CD14-positive monocyte (primary cell): Measurements from ENCODE around the gene ADAMTSL3. TPM values are rescaled to one million over a fixed set of nuclear protein-coding genes. Genes with fewer than 3 reads are reported as not detected.

ENCODE experiments used
- DNase-seq, 3 donors: peaks; one replicate each; pipeline ENCODE4 v3.0.0-alpha.2; 2011 to 2022
- H2AFZ ChIP-seq: 2 replicates; pipeline ENCODE4 v1.6.0; 2012; ENCODE audit warnings: mild to moderate bottlenecking, low read depth, low read length, inconsistent platforms; ENCODE audit not compliant: insufficient read depth, poor library complexity, severe bottlenecking
- H3K27ac ChIP-seq, 2 donors: 1 replicate in 1 of 2; 2 replicates in 1 of 2; pipeline ENCODE4 v1.5.1; 2012 to 2013; ENCODE audit warnings: low read length in 2 of 2, control low read depth in 1 of 2, inconsistent platforms in 1 of 2, low read depth in 1 of 2, mild to moderate bottlenecking in 1 of 2
- H3K27me3 ChIP-seq, 2 donors: one replicate each; pipeline versions ENCODE4 v1.6.0 to v1.6.1; 2011 to 2013; ENCODE audit warnings: low read length in 2 of 2; ENCODE audit not compliant: control insufficient read depth in 2 of 2, insufficient read depth in 2 of 2
- H3K36me3 ChIP-seq, 2 donors: replicated peaks in 1 of 2; 1 replicate in 1 of 2; 2 replicates in 1 of 2; pipeline versions ENCODE4 v1.5.1 to v1.6.1; 2012 to 2013; ENCODE audit warnings: low read length in 2 of 2, control low read depth in 1 of 2, inconsistent platforms in 1 of 2, mild to moderate bottlenecking in 1 of 2; ENCODE audit not compliant: insufficient read depth in 2 of 2, control insufficient read depth in 1 of 2
- H3K4me1 ChIP-seq, 2 donors: 1 replicate in 1 of 2; 2 replicates in 1 of 2; pipeline versions ENCODE4 v1.5.1 to v1.6.1; 2012 to 2013; ENCODE audit warnings: low read length in 2 of 2, control low read depth in 1 of 2, inconsistent platforms in 1 of 2, mild to moderate bottlenecking in 1 of 2, moderate library complexity in 1 of 2; ENCODE audit not compliant: insufficient read depth in 2 of 2, control insufficient read depth in 1 of 2
- H3K4me2 ChIP-seq: replicated peaks from 2 replicates; pipeline ENCODE3; 2012; ENCODE audit warnings: low read length, moderate library complexity, mild to moderate bottlenecking; ENCODE audit not compliant: poor library complexity, severe bottlenecking; ENCODE audit errors: extremely low read depth
- H3K4me3 ChIP-seq, 3 experiments: fragments of 200-600 bp in 1 of 3; sonication (generic) in 1 of 3; replicated peaks in 1 of 3; 1 replicate in 2 of 3; 2 replicates in 1 of 3; pipeline ENCODE4 v1.5.1; 2011 to 2013; ENCODE audit warnings: low read length in 3 of 3, mild to moderate bottlenecking in 3 of 3, control low read depth in 2 of 3, low read depth in 2 of 3, inconsistent platforms in 1 of 3, moderate library complexity in 1 of 3
- H3K79me2 ChIP-seq: 2 replicates; pipeline ENCODE4 v1.6.0; 2012; ENCODE audit warnings: mild to moderate bottlenecking, control low read depth, inconsistent platforms, low read length, moderate library complexity; ENCODE audit not compliant: insufficient read depth
- H3K9ac ChIP-seq: 2 replicates; pipeline ENCODE4 v1.6.0; 2017; ENCODE audit warnings: low read length, mild to moderate bottlenecking; ENCODE audit not compliant: insufficient read depth, poor library complexity, severe bottlenecking
- H3K9me3 ChIP-seq, 2 donors: replicated peaks in 1 of 2; 1 replicate in 1 of 2; 2 replicates in 1 of 2; pipeline versions ENCODE4 v1.5.1 to v1.6.1; 2012 to 2013; ENCODE audit warnings: low read length in 2 of 2, control low read depth in 1 of 2; ENCODE audit not compliant: control insufficient read depth in 1 of 2, insufficient read depth in 1 of 2
- H4K20me1 ChIP-seq: 2 replicates; pipeline ENCODE4 v1.6.0; 2012; ENCODE audit warnings: mild to moderate bottlenecking, low read length, control low read depth, moderate library complexity; ENCODE audit not compliant: insufficient read depth
- H3K27ac Mint-ChIP-seq, 7 donors: one replicate each; pipeline ENCODE4 v1.8.0; 2020; ENCODE audit warnings: mild to moderate bottlenecking in 7 of 7, mixed read lengths in 7 of 7, moderate library complexity in 6 of 7, inconsistent platforms in 2 of 7
- H3K27me3 Mint-ChIP-seq, 3 donors: one replicate each; pipeline ENCODE4 v1.8.0; 2021 to 2022; ENCODE audit warnings: low read depth in 3 of 3, mild to moderate bottlenecking in 3 of 3, mixed read lengths in 3 of 3, moderate library complexity in 3 of 3, inconsistent platforms in 1 of 3
- H3K36me3 Mint-ChIP-seq, 2 donors: one replicate each; pipeline ENCODE4 v1.8.0; 2020; ENCODE audit warnings: mixed read lengths in 2 of 2, inconsistent platforms in 1 of 2, mild to moderate bottlenecking in 1 of 2
- H3K4me1 Mint-ChIP-seq: one replicate; pipeline ENCODE4 v1.8.0; 2020; ENCODE audit warnings: mild to moderate bottlenecking, mixed read lengths
- H3K4me3 Mint-ChIP-seq, 2 donors: one replicate each; pipeline ENCODE4 v1.8.0; 2020; ENCODE audit warnings: mild to moderate bottlenecking in 2 of 2, mixed read lengths in 2 of 2, moderate library complexity in 1 of 2
- H3K9me3 Mint-ChIP-seq, 7 donors: one replicate each; pipeline ENCODE4 v1.8.0; 2020 to 2022; ENCODE audit warnings: mixed read lengths in 7 of 7, mild to moderate bottlenecking in 6 of 7, moderate library complexity in 6 of 7, inconsistent platforms in 2 of 7
- WGBS: methylation state at CpG from one replicate; pipeline ENCODE4 v1.1.5; 2013; ENCODE audit warnings: missing lambda C conversion rate; ENCODE audit not compliant: insufficient coverage; 5-methylcytosine and 5-hydroxymethylcytosine counted together
- intact Hi-C, 2 donors: fragments of 100-400 bp; cut with micrococcal nuclease; formaldehyde crosslinking; loops; one replicate each; pipeline versions ENCODE4 v1.15.0 to v1.15.1; 2023
- polyA plus RNA-seq, 3 donors: library from polyadenylated mRNA; depleted of rRNA in 1 of 3; unstranded in 2 of 3; stranded (reverse) in 1 of 3; fragments of 300-500 nt in 2 of 3; fragments of >200 nt in 1 of 3; fragmentation: Illumina TruSeq in 2 of 3; gene quantifications; 1 replicate in 2 of 3; 2 replicates in 1 of 3; pipeline ENCODE4 v1.2.3, GENCODE V29; 2012 to 2021
- TF ChIP-seq, protein P1 (sequence below): fragments of 200-600 bp; IDR thresholded peaks from one replicate; pipeline ENCODE4 v1.8.0; 2022; ENCODE audit warnings: antibody characterized with exemption, mild to moderate bottlenecking

ADAMTSL3 gene
- polyA plus RNA-seq, 3 donors = not detected

GRCh38 chr15:84023636-84024035 is 369.7 kb downstream of the ADAMTSL3 start:
- H4K20me1 ChIP-seq = no peaks in the 10 kb centered on the region
- H3K79me2 ChIP-seq = no peaks in the 10 kb centered on the region
- H3K27ac Mint-ChIP-seq = no peak overlapping the region
- no peaks in the 10 kb centered on the region for H3K36me3 Mint-ChIP-seq
- H3K27ac ChIP-seq = no peak overlapping the region
- H3K9me3 ChIP-seq = no peaks in the 10 kb centered on the region
- no peak overlapping the region for H3K9ac ChIP-seq
- no peak for DNase-seq
- no peak overlapping the region for H3K4me3 ChIP-seq
- TF ChIP-seq, protein P1, sequence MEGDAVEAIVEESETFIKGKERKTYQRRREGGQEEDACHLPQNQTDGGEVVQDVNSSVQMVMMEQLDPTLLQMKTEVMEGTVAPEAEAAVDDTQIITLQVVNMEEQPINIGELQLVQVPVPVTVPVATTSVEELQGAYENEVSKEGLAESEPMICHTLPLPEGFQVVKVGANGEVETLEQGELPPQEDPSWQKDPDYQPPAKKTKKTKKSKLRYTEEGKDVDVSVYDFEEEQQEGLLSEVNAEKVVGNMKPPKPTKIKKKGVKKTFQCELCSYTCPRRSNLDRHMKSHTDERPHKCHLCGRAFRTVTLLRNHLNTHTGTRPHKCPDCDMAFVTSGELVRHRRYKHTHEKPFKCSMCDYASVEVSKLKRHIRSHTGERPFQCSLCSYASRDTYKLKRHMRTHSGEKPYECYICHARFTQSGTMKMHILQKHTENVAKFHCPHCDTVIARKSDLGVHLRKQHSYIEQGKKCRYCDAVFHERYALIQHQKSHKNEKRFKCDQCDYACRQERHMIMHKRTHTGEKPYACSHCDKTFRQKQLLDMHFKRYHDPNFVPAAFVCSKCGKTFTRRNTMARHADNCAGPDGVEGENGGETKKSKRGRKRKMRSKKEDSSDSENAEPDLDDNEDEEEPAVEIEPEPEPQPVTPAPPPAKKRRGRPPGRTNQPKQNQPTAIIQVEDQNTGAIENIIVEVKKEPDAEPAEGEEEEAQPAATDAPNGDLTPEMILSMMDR = peak; percentile 33
- H3K27me3 Mint-ChIP-seq = peaks cover 2 to 7% (median 4%) of the 10 kb centered on the region in 3 donors
- no peaks in the 10 kb centered on the region for H3K36me3 ChIP-seq
- H3K4me2 ChIP-seq = no peak overlapping the region
- no peaks in the 10 kb centered on the region for H3K4me1 ChIP-seq
- H3K4me3 Mint-ChIP-seq = no peak overlapping the region
- peaks cover 0 to 5% of the 10 kb centered on the region in 2 donors for H3K27me3 ChIP-seq
- H3K9me3 Mint-ChIP-seq = peaks cover 0 to 7% (median 3%) of the 10 kb centered on the region in 7 donors
- 97% methylated on average over 6 of the region's 11 CpGs for WGBS
- no peak overlapping the region for H2AFZ ChIP-seq
- intact Hi-C loops = no loop called here
- no peaks in the 10 kb centered on the region for H3K4me1 Mint-ChIP-seq

DNA sequence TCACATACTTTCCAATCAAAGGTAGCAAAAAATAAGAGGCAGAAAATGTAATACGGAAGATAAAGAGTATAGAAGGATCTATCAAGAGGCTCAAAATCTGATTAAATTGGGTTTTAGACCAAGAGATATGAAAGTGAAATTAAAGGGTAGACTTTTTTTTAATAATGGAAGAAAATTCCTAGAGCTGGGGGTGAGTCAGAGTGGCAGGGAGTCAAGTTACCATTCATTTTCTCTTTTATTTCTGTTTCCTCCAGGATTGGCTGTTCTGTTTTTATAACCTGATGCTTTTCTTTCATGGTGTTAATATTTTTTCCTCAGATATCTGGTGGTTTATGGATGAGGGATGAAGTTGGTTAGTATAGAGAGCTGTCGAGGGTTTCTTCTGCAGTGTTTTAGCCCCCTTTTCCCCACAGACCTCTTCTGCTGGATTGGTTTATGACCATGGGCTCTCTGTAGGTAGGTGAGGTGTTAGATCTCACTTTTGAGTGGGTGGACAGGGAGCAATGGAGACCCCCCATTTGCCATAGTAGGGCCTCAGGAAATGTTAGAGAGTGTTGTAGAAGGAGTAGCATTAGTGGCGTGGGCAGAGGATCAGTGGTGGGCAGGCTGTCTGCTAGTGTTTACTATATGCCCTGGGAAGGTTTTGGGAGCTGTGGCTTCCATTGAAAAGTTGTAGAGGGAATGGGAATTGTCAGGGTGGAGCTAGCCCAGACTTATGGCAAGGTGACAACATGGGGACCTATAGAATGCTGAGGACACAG is 380.1 kb downstream of the ADAMTSL3 start:
- Histone ChIP-seq H3K4me1 (no peaks in the 10 kb centered on the region), H3K4me2 (no peak overlapping the region), H3K27ac (no peak overlapping the region), H4K20me1 (no peaks in the 10 kb centered on the region), H3K79me2 (no peaks in the 10 kb centered on the region), H3K36me3 (no peaks in the 10 kb centered on the region), H3K9ac (no peak overlapping the region), H2AFZ (no peak overlapping the region), H3K27me3 (no peaks in the 10 kb centered on the region), H3K4me3 (no peak overlapping the region), H3K9me3 (peaks cover 0 to 4% of the 10 kb centered on the region in 2 donors)
- Mint-ChIP-seq H3K9me3 (peaks cover 0 to 4% (median 0%) of the 10 kb centered on the region in 7 donors), H3K4me3 (no peak overlapping the region), H3K27ac (no peak overlapping the region), H3K27me3 (peaks cover 1 to 9% (median 6%) of the 10 kb centered on the region in 3 donors), H3K36me3 (no peaks in the 10 kb centered on the region), H3K4me1 (no peaks in the 10 kb centered on the region)
- no peak for DNase-seq
- intact Hi-C loops = no loop called here
- WGBS = 80% methylated on average over 1 of the region's 3 CpGs
- TF ChIP-seq, protein P1 = no peak
